NCI-H82 treated with DMSO at 0.1 percent for 48 hours (cell line): ENCODE data around the gene LRRTM4.

ENCODE experiments used
- DNase-seq: peaks from one replicate; lab custom pipeline; 2025; ENCODE audit not compliant: unreplicated experiment; lab: John Stamatoyannopoulos, UW

LRRTM4 gene

GRCh38 chr2:77479395-77479794 lies 42.8 kb downstream of the LRRTM4 start:
- no peak for DNase-seq

- DNase-seq, result no peak
Observed at GRCh38 chr2:77470096-77470495, 52.1 kb downstream of the LRRTM4 start.

GRCh38 chr2:77469106-77469505 lies 53.1 kb downstream of the LRRTM4 start:
- no peak for DNase-seq

GRCh38 chr2:77459840-77460239 lies 62.3 kb downstream of the LRRTM4 start:
- DNase-seq, result no peak

- DNase-seq, result no peak
Observed at GRCh38 chr2:77458216-77458615, 64.0 kb downstream of the LRRTM4 start.

GRCh38 chr2:77457665-77458064 lies 64.5 kb downstream of the LRRTM4 start:
- DNase-seq, result no peak

GRCh38 chr2:77443076-77443475 lies 79.1 kb downstream of the LRRTM4 start:
- DNase-seq, result no peak

- no peak for DNase-seq
Observed at GRCh38 chr2:77434880-77435279, 87.3 kb downstream of the LRRTM4 start.

GRCh38 chr2:77428946-77429345 lies 93.2 kb downstream of the LRRTM4 start:
- no peak for DNase-seq

GRCh38 chr2:77421971-77422370 lies 100.2 kb downstream of the LRRTM4 start:
- DNase-seq, result no peak

GRCh38 chr2:77418537-77418936 lies 103.6 kb downstream of the LRRTM4 start:
- no peak for DNase-seq

- no peak for DNase-seq
Observed at GRCh38 chr2:77404189-77404588, 118.0 kb downstream of the LRRTM4 start.

GRCh38 chr2:77398970-77399600 lies 123.1 kb downstream of the LRRTM4 start:
- DNase-seq, result no peak

- no peak for DNase-seq
Observed at GRCh38 chr2:77397763-77398162, 124.4 kb downstream of the LRRTM4 start.

GRCh38 chr2:77395011-77395410 lies 127.2 kb downstream of the LRRTM4 start:
- no peak for DNase-seq

- DNase-seq, result no peak
Observed at GRCh38 chr2:77391119-77391518, 131.1 kb downstream of the LRRTM4 start.

GRCh38 chr2:77387324-77387723 lies 134.9 kb downstream of the LRRTM4 start:
- no peak for DNase-seq

- no peak for DNase-seq
Observed at GRCh38 chr2:77372636-77373035, 149.5 kb downstream of the LRRTM4 start.

- DNase-seq, result no peak
Observed at GRCh38 chr2:77370511-77370910, 151.7 kb downstream of the LRRTM4 start.

GRCh38 chr2:77363277-77363676 lies 158.9 kb downstream of the LRRTM4 start:
- DNase-seq, result no peak

- no peak for DNase-seq
Observed at GRCh38 chr2:77348821-77349220, 173.4 kb downstream of the LRRTM4 start.

- DNase-seq, result no peak
Observed at GRCh38 chr2:77336013-77336412, 186.2 kb downstream of the LRRTM4 start.

GRCh38 chr2:77328134-77328931 lies 193.8 kb downstream of the LRRTM4 start:
- DNase-seq, result no peak
